T-helper 2 cell treated with Interferon-gamma antibody and Interleukin-4, amounts not matched to agents 100 ng/mL and 5 ng/mL, for 36 hours (primary cell): ENCODE results near the gene HOXD13. TPM values are rescaled to one million over a fixed set of nuclear protein-coding genes. Genes with fewer than 3 reads are reported as not detected.

Source experiments
- intact Hi-C: fragments of 100-400 bp; cut with micrococcal nuclease; formaldehyde crosslinking; loops from one replicate; pipeline ENCODE4 v1.15.1; 2023
- total RNA-seq: library from RNA; stranded (reverse); gene quantifications from 2 replicates; pipeline ENCODE4 v1.2.3, GENCODE V29; 2022

The HOXD13 gene
- total RNA-seq, 1 donor from 2014 or later: not detected

DNA sequence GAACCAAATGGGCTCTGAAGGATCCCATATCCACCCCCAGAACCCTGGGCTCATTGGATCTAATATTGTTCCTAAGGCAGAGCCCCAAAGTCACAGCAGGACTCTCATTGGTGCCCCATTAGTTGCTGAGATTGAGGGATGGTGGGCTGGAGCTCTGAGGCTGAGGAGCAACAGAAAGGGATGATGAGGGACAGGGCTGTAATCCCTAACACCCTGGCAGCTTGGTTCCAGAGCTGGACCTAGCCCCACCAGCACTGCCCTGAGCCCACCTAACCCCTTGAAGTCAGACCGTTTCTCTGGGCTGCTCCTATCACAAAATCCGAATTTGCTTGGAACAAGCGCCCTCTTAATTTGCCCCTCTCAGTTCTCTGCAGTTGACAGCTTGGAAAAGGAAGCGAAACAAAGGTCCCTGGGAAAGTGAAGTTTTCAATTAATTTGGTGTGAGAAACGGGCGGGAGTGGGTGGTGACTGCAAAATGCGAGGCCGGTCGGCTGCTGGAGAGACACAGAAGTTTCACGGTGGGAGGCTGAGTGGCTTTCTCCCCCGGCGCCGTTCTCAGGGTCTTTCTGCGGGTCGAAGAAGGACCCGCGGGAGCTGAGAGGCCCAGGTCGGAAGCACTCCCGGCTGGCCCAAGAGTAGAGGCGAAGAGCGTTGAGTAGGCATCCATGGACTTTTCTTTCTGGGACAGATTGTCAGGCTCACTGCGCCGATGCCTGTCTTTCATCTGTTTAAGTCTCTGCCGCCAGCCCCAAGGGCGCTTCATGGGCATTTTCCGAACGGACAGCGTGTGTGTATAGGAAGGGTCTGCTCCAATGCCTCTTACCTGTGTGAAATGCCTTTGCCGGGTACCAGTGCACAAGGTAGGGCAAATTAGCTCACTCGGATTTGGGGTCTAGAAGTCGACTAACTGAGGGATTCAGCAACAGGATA lies 927 bp upstream of the HOXD13 start:
- intact Hi-C loops: no loop called here

DNA sequence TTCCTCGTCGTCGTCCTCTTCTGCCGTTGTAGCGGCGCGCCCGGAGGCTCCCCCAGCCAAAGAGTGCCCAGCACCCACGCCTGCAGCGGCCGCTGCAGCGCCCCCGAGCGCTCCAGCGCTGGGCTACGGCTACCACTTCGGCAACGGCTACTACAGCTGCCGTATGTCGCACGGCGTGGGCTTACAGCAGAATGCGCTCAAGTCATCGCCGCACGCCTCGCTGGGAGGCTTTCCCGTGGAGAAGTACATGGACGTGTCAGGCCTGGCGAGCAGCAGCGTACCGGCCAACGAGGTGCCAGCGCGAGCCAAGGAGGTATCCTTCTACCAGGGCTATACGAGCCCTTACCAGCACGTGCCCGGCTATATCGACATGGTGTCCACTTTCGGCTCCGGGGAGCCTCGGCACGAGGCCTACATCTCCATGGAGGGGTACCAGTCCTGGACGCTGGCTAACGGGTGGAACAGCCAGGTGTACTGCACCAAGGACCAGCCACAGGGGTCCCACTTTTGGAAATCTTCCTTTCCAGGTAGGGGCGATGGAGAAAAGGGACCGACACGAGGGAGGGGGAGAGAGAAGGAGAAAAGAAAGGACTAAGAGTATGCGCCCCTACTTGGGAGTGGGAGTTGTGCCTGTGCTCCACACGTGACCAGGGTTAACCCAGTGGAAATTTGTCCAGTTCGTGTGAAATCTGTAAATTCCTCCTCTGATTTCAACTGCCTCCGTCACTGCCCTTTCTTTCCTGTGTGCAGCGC lies 800 bp downstream of the HOXD13 start:
- intact Hi-C loops: no loop called here

DNA sequence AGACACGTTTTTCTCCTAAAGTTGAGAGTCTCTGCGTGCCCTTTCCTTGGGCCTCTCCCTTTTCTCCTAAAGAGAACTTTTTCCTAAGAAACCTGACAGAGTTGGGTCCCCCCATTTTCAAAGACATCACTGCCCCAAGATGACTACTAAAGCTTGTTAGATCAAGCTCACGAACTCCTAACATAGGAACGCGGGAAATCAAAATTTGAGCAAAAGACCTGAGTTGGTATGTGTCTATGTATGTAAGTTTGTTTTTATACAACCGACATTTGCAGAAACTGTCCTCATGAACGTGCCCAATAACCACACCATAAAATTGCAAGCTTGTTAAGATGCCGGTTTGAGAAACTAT lies 1.4 kb downstream of the HOXD13 start:
- intact Hi-C loops: loop anchor here (2.0 kb wide), 1 partner anchor 15 kb away; no protein-coding TSS in a partner anchor

DNA sequence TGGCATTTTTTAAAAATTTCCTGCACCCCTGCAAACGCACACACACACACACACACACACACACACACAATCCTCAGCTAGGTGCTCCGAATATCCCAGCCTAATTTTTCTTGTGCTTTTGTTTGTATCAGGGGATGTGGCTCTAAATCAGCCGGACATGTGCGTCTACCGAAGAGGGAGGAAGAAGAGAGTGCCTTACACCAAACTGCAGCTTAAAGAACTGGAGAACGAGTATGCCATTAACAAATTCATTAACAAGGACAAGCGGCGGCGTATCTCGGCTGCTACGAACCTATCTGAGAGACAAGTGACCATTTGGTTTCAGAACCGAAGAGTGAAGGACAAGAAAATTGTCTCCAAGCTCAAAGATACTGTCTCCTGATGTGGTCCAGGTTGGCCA lies 1.8 kb downstream of the HOXD13 start:
- intact Hi-C loops: loop anchor here (2.0 kb wide), 1 partner anchor 14 kb away; no protein-coding TSS in a partner anchor

DNA sequence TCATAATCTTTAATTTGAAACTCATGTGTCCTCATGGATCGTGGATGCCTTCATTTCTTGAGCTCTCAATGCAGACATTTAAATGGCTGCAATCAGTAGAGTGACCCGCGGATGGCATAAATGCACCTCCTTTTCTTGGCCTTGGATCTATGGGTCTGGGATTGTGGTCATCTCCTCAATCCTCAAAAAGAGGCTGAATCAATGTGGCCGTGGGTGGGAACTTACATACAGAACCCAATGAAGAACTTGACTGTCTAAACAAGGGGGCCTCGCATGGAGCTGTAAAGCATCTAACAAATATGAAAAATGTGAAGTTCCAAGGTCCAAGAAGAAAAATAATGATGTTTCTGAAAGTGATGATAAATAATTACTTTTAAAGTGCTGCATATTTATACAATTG lies 2.9 kb downstream of the HOXD13 start:
- intact Hi-C loops: loop anchor here (2.0 to 5.0 kb wide), 3 partner anchors 13 to 893 kb away; no protein-coding TSS in a partner anchor

DNA sequence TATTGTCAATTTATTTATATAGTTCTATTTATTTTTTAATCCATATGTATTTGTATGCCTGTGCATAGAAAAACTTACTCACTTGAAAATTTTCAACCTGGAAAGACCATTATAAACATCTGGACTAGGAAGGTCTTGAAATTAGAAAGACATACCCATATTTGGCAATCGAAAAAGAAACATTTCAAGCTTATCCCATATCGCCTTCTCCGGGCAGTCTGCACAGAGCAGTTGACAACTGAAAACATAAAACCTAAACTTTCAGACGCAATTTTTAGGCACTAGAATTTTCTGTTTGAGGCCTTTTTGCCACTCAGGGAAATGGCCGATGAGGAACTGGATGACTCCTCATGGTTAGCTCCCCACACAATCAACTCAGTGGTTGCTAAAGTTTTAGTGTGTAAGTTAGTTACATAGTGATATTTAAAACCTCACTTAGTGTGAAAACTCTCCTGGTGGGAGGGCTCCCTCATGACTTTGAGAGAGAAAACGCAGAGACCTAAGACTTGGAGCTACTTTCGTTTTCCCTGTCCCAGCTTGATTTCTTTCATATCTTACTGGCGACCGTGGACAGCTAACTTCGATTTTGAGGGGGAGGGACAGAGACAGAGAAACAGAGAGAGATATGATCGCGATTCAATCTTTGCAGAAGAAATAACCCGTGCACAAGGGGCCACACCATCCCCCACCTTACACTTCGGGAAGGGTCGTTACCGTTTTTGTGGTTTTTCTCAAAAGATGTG lies 3.9 kb downstream of the HOXD13 start:
- intact Hi-C loops: loop anchor here (2.0 to 5.0 kb wide), 3 partner anchors 682 to 894 kb away; no protein-coding TSS in a partner anchor

DNA sequence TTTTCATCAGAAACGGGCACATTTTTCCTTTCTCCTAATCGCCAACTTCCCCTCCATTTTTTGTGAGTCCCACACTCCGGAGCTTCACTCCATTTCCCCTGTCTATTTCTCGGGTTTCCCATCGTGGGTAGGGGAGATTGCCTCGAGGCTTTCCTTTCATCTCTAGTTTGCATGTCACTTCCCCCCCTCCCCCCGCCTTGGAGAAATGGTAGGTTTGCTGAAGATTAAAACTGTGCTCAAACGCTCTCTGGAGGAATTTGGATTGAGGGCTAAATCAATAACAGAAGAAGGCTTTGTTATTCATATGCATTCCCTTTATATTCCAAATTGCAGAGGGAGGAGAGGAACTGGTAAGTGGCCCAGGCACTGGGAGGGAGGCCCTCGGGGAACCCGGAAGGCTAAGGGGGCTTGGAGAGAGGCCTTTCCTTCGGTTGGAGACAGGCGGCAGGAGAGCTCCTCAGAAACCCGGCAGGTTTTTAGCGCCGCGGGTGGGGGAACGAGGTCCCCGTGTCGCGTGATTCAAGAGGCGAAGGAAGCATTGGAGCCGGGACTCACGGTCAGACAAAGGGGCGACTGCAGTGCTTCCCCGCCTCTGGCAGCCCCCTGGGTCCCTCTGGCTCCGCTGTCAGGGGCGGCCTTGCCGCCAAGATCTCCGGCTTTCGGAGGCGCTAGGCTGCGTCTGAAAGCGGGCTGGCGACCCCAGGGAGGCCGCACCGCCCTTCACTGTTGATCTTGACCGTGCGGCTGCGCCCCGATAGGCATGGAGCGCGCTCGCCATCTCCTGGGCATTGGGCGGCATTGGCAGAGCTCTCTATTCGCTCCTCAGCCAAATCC lies 4.7 kb downstream of the HOXD13 start:
- intact Hi-C loops: loop anchor here (1.0 to 5.0 kb wide), 4 partner anchors 407 to 895 kb away; no protein-coding TSS in a partner anchor

DNA sequence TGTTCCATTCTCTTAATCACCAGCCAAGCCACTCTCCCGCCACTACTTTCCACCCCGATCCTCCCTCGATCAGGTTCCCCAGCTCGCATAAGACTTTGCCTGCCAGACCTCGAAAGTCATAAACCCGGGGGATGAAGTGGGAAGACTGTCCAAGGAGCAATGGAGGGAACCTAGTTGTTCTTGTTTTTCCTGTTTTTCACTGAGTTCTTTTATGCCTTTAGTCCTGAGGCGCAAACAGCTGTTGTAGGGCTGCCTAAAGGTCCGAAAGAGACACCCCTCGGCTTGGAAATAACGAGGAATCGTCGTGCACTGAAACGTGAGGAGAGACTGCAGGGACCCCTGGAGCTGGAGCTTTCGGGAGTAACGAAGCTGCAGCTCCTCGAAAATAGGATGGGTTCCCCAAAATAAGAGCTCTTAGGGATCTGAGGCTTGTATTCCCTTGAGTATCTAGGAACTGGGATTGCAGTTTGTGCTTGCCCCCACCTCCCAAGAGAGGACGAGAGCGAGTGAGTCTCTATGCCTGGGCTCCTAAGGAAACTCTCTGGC lies 5.4 kb downstream of the HOXD13 start:
- intact Hi-C loops: loop anchor here (1.0 to 5.0 kb wide), 5 partner anchors 13 to 896 kb away; no protein-coding TSS in a partner anchor

DNA sequence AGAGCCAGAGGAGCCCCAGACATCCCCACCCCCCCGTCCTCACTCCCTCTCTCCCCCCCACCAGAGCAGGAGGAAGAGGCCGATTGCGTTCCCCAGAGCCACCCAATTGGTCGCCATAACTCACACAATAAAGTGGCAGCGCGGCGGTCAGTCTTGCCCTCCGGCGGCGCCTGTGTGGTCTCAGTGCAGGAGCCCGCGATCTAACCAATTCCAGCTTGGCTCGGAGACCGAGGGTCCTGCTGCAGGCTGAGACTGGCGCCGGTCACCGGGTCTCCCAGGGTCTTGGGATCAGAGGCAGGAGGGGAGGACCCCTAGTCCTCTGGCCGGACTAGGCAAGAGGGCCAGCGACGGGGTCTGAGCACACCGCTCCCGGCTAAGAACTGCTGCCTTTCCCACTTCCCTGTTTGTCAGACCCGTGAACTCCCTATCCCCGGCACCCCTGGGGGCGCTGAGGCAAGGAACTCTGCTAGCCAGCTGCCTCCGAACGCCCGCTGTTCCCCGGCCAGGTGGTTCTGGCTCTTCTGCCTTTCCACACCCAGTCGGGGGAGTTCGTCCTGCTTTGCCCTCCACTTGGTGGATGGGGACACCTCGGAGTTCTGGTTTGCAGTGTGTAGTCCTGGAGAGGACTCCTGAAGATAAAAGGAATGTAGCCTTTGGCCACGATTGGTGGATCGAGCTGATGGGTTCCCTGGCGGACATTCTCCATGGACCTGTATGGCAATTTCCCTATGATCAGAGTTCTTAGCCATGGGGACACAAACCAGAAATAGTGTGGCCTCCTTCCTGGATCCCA lies 6.0 kb downstream of the HOXD13 start:
- intact Hi-C loops: loop anchor here (2.0 to 5.0 kb wide), 3 partner anchors 14 to 896 kb away; no protein-coding TSS in a partner anchor

DNA sequence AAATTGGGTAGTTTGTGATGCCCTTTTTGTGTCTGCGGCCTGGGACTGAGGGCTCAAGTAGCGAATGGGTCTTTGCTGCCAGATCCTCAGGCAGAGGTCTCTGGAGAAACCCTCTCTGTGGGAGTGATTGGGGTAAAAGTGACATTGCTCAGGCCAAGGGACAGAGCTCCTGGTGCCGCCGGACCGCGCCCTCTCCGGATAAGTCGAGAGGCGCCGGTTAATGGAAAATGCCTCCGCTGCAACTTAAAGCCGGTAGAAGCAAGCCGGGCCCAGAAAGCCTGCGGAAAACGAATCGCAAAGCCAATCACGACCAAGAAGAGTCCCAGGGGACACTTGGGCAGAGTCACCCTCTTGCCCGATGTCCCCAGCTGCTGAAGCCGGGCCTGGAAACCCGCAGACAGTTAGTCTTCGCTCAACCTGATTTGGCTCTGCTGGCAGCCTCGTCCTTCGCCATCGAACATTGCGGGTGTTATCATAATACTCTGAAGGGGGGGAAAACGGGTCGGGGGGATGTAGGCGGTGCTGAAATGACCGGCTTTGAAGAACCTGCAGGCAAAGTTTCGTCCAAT lies 6.7 kb downstream of the HOXD13 start:
- intact Hi-C loops: loop anchor here (2.0 to 5.0 kb wide), 3 partner anchors 14 to 897 kb away; no protein-coding TSS in a partner anchor

DNA sequence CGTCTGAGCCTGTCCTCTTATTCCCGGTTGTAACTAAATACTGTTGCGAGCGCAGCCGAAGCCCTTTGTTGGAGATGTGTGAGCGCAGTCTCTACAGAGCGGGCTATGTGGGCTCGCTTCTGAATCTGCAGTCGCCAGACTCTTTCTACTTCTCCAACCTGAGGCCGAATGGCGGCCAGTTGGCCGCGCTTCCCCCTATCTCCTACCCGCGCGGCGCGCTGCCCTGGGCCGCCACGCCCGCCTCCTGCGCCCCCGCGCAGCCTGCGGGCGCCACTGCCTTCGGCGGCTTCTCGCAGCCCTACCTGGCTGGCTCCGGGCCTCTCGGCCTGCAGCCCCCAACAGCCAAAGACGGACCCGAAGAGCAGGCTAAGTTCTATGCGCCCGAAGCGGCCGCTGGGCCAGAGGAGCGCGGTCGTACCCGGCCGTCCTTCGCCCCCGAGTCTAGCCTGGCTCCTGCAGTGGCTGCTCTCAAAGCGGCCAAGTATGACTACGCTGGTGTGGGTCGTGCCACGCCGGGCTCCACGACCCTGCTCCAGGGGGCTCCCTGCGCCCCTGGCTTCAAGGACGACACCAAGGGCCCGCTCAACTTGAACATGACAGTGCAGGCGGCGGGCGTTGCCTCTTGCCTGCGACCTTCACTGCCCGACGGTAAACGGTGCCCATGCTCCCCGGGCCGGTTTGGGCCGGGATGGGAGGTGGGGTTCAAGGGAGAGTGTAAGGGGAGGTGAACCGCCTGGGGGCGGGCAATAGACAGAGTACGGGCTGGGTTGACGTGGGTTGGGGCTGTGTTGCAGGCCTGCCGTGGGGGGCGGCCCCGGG lies 7.4 kb downstream of the HOXD13 start, which contains the start of gene HOXD12:
Gene HOXD12, plus strand, starts transcription at position 68 of the 819 bp plus-strand sequence. Its CDS starts 7 bp downstream, at position 75.
- intact Hi-C loops: loop anchor here (2.0 to 5.0 kb wide), 3 partner anchors 15 to 898 kb away; no protein-coding TSS in a partner anchor

DNA sequence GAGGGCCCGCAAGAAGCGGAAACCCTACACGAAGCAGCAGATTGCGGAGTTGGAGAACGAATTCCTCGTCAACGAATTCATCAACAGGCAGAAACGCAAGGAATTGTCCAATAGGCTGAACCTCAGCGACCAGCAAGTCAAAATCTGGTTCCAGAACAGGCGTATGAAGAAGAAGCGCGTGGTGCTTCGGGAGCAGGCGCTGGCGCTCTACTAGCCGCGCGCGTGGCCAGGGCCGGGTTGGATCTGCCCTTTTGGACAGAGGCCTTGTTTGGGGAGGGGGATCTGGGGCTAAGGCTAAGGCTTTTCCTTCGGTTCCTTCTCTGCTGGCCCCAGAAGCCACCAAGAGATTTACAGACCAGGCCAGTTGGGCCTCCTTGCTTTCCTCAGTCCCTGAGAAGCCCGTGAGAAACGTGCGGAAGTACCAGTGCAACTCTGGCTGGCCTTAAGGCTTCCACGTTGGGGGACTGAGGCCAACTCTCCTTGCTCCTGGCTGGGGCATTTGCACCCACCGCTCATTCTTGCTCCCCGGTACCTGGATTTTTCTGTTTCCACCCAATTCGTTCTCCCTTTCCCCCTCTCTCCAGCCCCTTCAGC lies 8.1 kb downstream of the HOXD13 start:
- intact Hi-C loops: no loop called here

DNA sequence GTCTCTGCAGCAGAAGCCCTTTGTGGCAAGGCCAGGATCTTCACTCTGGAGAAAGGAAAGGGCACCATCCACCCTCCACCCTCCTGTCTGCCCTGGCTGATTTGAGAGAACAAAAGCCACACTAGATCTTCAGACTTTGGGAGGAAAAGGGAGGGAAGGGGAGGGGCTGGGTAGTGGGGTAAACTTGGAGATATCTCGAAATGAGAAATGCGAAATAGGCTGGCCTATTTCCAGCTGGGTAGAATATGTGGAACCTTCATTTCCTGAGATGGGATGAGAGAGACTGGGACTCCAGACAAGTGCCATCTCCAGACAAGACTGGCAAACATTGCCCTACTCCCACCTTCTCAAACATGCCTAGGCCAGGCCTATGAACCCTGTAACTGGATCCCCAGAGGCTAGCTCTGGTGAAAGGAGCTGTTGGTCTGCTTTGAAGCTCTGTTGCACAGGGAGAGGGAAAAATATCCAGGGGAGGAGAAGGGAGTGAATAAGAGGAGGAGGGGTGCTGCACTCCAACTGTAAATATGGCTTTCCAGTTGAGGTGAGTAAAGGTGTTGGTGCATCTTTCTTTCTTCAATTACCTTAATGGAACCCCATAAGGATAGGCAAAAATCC lies 8.8 kb downstream of the HOXD13 start:
- intact Hi-C loops: no loop called here

DNA sequence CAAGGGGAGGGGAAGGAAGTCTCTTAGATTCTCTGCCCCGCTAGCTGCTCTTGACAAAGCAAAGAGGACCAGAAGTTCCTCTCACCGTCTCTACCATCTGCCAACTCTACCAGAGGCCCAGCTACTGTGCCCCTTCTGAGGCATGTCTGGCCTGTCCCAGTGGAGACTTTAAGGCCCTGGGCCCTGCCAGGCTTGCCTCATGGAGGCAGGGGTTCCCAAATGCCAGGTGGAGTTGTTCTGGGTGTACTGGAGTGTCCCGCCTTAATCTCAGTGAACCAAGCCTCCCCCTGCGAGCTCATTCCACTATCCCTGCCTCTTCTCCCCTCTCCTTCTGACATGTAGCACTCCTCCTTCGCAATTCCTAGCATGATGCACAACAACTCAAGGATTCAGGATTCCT lies 9.3 kb downstream of the HOXD13 start:
- intact Hi-C loops: no loop called here

DNA sequence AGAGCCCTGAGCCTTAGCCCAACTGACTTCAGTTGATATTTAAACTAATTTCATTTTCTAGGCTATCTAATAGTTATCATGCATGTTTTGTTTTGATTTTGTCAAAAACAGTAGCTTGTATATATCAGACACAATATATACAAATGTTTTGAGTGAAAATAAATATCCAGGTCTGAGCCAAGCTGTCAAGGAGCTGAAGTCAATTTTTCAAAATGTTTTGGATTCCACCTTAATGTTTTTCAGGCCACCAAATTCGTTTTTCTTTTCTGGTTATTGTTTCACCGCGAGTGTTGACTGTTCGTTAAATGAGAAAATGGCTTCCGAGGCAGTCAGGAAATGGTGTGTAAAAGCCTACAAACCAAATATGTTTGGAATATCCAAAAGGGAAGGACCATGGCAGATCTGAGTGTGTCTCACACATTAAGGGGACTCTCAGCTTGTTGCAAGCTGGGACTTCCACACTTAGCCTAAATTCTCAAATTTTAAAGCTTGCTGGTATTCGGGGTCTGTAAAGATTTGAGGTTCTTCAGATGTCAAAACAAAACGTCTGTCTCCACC lies 9.9 kb downstream of the HOXD13 start:
- intact Hi-C loops: no loop called here

DNA sequence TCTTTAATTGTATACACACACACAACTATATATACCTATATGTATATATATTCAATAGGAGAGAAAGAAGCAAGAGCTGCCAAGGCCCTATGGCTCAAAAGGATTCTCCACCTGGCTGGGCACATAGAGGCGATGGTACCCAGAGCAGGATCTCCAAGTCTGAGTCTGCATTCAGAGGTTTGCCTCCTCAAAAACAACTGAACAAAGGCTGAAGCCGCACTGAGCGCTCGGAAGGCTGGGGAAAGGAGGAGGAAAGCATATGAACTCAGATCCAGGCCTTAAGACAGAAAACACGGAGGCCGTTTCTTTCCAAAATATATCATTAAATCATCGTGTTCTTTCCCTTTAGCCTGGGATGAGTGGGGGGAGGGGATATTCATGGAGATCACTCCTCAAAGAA lies 10.7 kb downstream of the HOXD13 start:
- intact Hi-C loops: no loop called here
